HUDEP-2 (cell line): Measurements from ENCODE around the gene WWOX.

Source experiments
- DNase-seq, 76 experiments: peaks; one replicate each; lab custom pipeline; 2025; ENCODE audit not compliant: unreplicated experiment in 76 of 76; lab: John Stamatoyannopoulos, UW

WWOX gene

DNA sequence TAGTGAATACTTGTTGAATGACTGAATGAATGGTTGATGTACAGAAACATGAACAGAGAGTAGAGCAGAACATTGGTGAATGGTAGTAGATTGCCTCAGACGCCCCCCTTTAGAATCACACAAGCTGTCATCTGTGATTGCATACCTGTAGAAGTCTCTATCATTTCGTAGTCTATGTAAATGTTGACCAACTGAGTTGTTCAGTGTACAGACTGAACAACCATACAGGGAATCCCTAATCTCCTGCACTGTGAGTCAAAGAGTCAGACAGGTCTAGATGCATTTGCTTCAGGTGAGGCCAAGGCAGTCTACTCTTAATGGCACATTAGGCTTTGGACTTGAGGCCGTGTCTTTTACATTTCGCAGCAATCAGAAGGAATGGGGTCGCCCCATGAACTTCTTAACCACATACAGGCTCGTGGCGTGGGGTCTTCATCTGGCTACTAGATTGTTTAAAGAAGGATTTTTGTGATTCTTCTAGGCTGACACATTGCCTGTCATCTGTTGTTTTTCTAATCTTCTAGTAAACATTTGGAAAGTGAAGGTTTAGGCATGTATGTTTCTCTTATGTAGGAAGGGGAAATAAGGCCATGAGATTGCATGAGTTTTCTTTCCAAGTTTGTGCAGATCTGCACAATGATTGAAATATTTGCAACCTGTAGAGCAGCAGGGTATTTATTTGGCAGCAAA lies 157.4 kb downstream of the WWOX start:
- no peak for DNase-seq

GRCh38 chr16:78257376-78257728 lies 157.9 kb downstream of the WWOX start:
- no peak for DNase-seq

GRCh38 chr16:78258375-78259065 lies 159.1 kb downstream of the WWOX start:
- DNase-seq = no peak

DNA sequence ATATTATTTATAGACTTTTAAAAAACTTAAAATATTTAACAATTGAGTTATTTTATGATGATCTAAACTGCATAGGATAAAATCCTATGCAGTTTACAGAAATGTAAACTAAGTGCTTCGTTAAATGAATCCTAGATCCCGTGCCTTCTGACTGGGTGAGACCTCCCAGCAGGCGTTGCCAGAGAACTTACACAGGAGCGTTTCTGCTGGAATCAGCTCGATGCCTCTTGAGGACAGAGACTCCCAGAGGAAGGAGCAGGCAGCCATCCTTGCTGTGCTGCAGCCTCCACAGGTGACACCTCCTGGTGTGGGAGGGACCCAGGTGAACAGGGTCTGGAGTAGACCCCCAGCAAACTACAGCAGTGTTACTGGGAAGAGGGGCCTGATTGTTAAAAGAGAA lies 160.4 kb downstream of the WWOX start:
- no peak for DNase-seq

DNA sequence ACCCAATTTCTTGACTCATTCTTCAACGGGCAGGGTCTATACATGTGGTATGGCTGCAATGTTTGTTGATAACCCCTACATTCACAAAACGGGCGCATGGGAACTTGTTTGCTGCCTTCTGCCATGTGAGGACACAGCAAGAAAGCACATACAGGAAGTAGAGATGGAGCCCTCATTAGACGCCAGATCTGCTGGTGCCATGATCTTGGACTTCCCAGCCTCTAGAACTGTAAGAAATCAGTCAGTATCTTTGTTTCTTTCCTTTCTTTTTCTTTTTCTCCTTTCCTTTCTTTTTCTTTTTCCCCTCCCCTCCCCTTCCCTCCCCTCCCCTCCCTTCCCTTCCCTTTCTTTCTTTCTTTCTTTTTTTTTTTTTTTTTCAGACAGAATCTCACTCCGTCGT lies 165.2 kb downstream of the WWOX start:
- DNase-seq = no peak

GRCh38 chr16:78269256-78269655 lies 169.8 kb downstream of the WWOX start:
- DNase-seq = no peak

DNA sequence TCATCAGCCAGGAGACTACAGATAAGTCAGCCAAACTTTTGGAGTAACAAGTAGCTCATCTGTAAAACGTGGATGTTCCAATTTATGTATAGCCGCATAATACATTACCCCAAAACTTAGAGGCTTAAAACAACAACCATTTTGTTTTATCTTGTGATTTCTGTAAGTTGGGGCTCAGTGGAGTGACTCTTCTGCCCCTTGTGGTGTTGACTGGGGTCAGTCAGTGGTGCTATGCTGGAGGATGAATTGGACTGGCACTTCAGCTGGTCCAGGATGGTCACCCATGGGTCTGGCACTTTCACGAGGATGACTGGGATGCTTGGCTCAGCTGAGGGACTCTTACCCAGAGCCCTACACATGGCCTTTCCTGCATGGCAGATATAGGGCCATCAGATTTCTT lies 172.5 kb downstream of the WWOX start:
- no peak for DNase-seq

DNA sequence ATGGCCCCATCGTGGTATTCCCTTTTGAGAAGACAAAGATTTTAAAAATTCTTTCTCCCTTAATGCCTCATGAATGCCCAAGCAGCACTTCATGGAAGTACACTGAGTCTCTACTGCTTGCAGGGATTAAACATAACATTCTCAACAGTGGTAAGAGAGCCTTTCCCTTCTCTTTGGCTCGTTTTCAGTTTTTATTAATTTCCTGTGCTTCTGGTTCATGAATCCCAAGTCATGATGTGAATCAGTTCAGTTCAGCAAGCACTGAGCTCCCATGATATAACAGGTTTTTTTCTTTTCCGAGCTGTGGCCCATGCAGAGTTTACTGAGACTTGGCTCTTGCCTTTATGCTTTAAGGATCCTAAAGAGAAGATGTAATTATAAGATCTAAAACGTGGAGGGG lies 175.3 kb downstream of the WWOX start:
- DNase-seq = no peak

DNA sequence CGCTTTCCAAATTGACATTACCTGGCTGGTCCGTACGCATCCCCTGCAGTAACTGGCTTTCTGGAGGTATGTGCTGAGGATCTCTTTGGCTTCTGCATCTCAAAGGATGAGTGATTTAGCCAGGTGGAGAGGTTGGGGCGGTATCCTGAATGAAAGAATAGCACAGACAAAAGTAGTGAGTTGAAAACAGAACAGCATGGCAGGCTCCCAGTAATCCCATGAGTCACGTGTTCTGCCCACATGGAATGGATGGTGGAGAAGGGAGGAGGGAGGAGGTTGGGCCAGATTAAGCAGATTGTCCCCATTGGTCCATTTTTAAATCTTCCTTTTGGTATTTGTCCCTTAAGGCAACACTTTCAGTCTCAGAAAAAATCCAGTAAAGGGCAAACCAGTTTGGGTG lies 176.0 kb downstream of the WWOX start:
- no peak for DNase-seq

DNA sequence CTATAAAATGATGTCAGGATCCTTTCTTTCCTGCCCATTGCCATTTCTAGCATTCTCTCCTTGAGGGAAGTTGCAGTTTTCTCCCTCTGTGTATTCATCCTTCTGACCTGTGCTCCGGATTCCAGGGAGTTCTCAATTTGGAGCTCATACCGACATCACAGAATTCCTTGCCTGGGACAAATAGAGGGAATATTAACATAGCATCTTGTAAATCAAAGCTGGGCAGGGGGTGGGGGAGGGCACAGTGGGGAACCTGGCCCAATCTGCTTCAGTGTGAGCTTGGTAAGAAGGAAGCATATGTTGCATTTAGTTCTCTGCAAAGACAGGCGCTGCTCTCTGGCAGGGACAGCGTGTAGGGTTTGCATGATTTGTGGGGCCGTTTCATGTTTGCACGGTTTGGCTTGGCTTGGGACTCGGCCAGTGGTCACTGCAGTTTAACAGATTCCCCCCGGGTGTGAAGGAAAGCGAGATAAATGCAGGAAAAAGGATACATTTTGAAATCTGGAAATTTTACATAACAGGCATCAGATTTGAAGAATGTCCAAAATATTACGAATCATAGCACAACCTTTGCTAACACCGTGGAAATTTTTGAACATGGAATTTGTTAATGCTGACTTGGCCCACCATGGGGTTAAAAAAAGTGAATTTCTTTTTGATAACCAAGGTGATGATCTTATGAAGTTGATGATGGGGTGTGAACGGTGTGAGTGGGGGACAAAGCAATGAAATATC lies 178.0 kb downstream of the WWOX start:
- DNase-seq = no peak

- no peak for DNase-seq
Observed at GRCh38 chr16:78278056-78278450, 178.6 kb downstream of the WWOX start.

DNA sequence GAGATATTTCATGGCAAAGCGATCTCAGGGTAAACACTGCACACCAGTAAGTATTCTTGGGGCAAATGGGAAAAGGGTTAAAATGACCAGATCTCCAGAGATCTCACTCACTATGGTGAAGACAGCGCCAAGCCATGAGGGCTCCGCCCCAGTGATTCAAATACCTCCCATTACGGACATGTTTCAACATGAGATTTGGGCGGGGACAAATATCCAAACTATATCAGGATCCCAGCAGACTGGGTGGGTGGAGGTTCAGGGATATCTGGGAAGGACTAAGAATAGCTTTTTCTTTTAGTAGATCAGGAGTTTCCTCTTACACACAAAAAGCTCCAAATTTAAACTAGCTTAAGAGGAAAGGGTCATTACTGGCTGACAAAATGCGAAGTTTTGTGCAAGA lies 181.7 kb downstream of the WWOX start:
- no peak for DNase-seq

GRCh38 chr16:78283548-78284251 lies 184.2 kb downstream of the WWOX start:
- no peak for DNase-seq

GRCh38 chr16:78284326-78284725 lies 184.9 kb downstream of the WWOX start:
- no peak for DNase-seq

- no peak for DNase-seq
Observed at GRCh38 chr16:78284957-78285434, 185.5 kb downstream of the WWOX start.

DNA sequence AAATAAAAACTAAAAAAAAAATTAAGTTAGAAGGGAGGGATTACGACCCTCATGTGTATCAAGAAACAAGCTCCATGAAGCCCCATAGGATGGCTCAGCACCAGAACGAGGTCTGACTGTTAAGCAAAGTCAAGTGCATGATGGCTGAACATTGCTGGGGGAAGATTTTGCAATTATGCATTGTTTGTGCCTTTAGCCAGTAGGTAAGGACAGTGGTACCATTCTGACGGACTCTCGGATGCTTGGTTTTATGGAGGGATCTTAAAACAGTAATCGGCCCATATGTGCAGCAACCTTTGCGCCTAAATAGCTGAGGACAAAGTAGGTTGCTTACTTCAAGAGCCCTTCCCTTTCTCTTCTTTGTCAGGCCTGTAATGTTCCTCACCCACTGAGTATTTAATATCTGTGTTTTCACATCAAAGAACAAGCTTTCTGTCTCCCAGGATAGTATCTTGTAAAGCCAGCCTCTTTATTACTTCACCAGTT lies 186.0 kb downstream of the WWOX start:
- no peak for DNase-seq

- no peak for DNase-seq
Observed at GRCh38 chr16:78286065-78286464, 186.6 kb downstream of the WWOX start.

DNA sequence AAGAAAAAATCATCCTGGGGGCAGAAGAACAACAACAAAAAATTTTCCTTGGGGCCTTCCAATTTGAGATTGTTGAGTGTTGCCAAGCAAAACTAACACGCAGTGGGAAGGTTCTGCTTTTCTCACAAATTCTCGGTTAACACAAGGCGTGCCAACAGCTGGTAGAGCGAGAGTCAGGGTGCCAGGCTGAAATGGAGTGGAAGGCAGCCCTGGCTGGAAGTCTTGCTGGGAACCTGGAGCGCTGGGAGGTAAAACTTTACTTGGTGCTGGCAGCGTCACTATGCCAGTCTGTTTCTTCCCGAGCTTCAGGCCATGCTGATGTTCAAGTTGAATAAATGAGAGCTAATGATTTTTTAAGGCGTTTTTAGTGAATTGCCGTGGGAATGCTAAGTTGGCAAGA lies 189.4 kb downstream of the WWOX start:
- DNase-seq = no peak

DNA sequence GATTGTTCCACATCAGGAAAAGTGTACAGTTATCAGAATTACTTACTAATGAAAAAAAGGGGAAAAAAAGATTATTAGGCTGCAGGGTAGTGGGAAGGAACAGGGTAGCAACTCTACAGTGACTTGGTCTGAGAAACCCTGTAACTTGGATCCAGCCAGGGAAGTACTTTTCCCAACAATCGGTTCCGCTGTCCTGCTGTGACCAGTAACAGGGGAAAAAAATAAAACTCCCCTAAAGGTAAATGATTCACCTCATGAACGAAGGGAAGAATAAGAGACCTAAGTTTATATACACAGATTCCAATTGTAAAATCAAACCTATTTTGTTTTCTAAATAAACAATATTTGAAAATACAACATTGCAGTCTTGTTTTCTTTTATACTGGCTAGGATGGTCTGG lies 189.9 kb downstream of the WWOX start:
- no peak for DNase-seq

- no peak for DNase-seq
Observed at GRCh38 chr16:78289844-78290277, 190.4 kb downstream of the WWOX start.

DNA sequence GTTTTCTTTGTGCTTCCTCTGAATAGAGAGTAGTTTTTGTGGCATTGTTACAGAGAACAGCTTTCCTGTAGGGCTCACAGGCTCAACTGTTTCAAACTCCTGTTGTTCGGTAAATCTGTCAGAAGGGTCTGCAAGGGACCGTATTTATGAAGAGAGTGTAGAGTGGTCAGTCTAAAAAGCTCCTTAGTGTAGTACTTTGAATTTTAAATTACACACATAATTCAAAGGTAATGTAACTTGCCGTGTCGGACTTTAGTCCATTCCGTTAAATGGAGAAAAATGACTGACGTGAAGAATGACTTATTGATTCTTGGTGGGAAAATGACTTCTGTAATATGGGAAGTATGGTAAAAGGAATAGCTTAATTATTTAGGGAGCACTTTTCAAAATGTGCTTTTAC lies 190.9 kb downstream of the WWOX start:
- DNase-seq = no peak
